Measurements from ENCODE around the gene TRIM15. TPM values are rescaled to one million over a fixed set of nuclear protein-coding genes. Genes with fewer than 3 reads are reported as not detected.

The TRIM15 gene
- total RNA-seq, 1 experiment from 2014 or later = 0.35 TPM

DNA sequence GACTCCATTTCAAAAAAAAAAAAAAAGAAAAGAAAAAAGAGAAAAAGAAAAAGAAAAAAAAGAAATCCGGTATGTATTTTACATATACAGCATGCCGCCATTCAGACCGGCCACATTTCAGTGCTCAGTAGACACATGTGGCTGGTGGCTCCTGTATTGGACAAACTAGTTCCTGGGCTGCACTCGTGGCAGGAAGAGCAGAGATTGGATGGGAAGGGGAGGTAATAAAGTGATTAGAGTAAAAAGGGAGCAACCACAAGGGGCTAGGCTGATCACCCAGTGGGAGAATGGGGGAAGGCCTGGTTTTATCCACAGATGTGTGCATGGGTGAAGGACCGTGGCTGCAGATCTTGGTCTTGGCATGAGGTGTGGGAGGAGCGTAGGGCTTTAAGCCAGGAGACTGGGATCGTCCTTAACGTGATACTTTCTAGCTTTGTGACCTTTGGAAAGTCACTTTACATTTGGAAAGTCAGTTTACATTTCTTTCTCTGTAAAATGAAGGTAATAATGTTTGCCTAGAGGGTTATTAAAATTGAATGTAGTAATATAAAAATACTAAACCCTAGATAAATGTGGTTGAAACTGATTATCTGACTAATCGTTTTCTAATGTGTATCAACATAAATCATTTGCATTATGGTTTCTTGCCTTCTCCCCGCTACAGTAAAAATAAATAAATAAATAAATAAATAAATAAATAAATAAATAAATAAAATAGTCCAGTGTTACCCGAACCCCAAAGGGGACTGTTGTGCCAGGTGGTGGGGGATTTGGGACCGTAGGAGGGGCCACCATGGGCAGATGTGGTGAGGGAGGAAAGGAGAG lies 869 bp upstream of the TRIM15 start:
- Mint-ChIP-seq H3K27me3 (ENCODE audit: low read depth) (peaks cover 42% of the 10 kb centered on the region), H3K4me1 (peaks cover 5% of the 10 kb centered on the region), H3K27ac (no peak overlapping the region), H3K36me3 (no peaks in the 10 kb centered on the region), H3K9me3 (no peaks in the 10 kb centered on the region; the same call in 1 of the 2 replicates), H3K4me3 (no peak overlapping the region)
- DNase-seq (ENCODE audit: low spot score) (no peak), ATAC-seq (no peak)
- ChIA-PET CTCF (interaction anchor here (2.1 kb wide), 1 partner anchor 59 kb away, joined by 5 read pairs; no protein-coding TSS in a partner anchor), POLR2A (no interaction called here)
- TF ChIP-seq ZNF232 (CRISPR knock-in tag; IDR thresholded peaks at IDR 0.05) (no peak), SP1 (CRISPR knock-in tag; conservative IDR thresholded peaks at IDR 0.05) (no peak), ZNF416 (CRISPR knock-in tag; IDR thresholded peaks at IDR 0.05) (no peak), JAZF1 (CRISPR knock-in tag; IDR thresholded peaks at IDR 0.05) (no peak), RELA (CRISPR knock-in tag; IDR thresholded peaks at IDR 0.05; ENCODE audit: borderline replicate concordance) (no peak), CREB1 (CRISPR knock-in tag; IDR thresholded peaks at IDR 0.05) (no peak), ZNF396 (CRISPR knock-in tag; IDR thresholded peaks at IDR 0.05; ENCODE audit: borderline replicate concordance) (no peak), SOX15 (CRISPR knock-in tag; IDR thresholded peaks at IDR 0.05) (no peak), PRRX2 (CRISPR knock-in tag; IDR thresholded peaks at IDR 0.05) (no peak), ELF4 (CRISPR knock-in tag; IDR thresholded peaks at IDR 0.05; ENCODE audit: low read depth) (no peak), HMGA2 (CRISPR knock-in tag; IDR thresholded peaks at IDR 0.05) (no peak)
- TF ChIP-seq, protein P1, sequence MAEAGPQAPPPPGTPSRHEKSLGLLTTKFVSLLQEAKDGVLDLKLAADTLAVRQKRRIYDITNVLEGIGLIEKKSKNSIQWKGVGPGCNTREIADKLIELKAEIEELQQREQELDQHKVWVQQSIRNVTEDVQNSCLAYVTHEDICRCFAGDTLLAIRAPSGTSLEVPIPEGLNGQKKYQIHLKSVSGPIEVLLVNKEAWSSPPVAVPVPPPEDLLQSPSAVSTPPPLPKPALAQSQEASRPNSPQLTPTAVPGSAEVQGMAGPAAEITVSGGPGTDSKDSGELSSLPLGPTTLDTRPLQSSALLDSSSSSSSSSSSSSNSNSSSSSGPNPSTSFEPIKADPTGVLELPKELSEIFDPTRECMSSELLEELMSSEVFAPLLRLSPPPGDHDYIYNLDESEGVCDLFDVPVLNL (CRISPR knock-in tag; IDR thresholded peaks at IDR 0.05; ENCODE audit: borderline replicate concordance, low read depth) = no peak
- TF ChIP-seq, protein P2, sequence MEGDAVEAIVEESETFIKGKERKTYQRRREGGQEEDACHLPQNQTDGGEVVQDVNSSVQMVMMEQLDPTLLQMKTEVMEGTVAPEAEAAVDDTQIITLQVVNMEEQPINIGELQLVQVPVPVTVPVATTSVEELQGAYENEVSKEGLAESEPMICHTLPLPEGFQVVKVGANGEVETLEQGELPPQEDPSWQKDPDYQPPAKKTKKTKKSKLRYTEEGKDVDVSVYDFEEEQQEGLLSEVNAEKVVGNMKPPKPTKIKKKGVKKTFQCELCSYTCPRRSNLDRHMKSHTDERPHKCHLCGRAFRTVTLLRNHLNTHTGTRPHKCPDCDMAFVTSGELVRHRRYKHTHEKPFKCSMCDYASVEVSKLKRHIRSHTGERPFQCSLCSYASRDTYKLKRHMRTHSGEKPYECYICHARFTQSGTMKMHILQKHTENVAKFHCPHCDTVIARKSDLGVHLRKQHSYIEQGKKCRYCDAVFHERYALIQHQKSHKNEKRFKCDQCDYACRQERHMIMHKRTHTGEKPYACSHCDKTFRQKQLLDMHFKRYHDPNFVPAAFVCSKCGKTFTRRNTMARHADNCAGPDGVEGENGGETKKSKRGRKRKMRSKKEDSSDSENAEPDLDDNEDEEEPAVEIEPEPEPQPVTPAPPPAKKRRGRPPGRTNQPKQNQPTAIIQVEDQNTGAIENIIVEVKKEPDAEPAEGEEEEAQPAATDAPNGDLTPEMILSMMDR (IDR thresholded peaks at IDR 0.05) = no peak
- TF ChIP-seq, protein P3, sequence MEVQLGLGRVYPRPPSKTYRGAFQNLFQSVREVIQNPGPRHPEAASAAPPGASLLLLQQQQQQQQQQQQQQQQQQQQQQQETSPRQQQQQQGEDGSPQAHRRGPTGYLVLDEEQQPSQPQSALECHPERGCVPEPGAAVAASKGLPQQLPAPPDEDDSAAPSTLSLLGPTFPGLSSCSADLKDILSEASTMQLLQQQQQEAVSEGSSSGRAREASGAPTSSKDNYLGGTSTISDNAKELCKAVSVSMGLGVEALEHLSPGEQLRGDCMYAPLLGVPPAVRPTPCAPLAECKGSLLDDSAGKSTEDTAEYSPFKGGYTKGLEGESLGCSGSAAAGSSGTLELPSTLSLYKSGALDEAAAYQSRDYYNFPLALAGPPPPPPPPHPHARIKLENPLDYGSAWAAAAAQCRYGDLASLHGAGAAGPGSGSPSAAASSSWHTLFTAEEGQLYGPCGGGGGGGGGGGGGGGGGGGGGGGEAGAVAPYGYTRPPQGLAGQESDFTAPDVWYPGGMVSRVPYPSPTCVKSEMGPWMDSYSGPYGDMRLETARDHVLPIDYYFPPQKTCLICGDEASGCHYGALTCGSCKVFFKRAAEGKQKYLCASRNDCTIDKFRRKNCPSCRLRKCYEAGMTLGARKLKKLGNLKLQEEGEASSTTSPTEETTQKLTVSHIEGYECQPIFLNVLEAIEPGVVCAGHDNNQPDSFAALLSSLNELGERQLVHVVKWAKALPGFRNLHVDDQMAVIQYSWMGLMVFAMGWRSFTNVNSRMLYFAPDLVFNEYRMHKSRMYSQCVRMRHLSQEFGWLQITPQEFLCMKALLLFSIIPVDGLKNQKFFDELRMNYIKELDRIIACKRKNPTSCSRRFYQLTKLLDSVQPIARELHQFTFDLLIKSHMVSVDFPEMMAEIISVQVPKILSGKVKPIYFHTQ (CRISPR knock-in tag; IDR thresholded peaks at IDR 0.05) = no peak

DNA sequence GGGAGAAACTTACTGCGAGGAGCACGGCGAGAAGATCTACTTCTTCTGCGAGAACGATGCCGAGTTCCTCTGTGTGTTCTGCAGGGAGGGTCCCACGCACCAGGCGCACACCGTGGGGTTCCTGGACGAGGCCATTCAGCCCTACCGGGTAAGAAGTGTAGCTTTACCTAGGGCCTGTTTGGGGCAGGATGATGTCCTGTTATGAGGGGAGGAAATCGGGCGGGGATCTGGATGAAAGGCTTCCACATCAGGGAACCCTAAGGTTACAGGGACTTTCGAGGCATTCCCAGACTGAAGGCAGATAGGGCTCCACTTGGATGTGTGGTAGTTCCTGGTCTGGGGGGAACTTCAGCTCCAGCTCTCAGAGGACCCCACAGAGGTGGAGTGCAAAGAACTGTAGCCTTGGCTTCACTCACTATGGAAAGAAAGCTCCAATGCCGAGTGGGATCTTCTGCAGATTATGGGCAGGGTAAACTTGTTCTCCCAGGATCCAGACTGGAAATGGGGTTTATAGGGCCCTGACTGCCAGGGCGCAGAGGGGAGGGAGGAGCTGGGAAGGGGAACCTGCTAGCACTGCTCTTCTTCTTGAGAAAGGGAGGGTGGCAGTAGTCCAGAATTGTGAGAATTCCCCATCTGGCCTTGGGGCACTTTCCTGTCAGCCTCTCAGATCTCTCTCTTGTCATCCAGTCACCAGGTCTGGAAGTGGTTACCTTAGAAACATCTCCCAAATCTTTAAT lies 740 bp downstream of the TRIM15 start:
- CTCF ChIA-PET = interaction anchor here (0.8 kb wide), 1 partner anchor 60 kb away, joined by 3 read pairs; no protein-coding TSS in a partner anchor
- peaks cover 42% of the 10 kb centered on the region for H3K27me3 Mint-ChIP-seq (ENCODE audit: low read depth)
- TF ChIP-seq GTF2I (CRISPR knock-in tag; conservative IDR thresholded peaks at IDR 0.05) (no peak), E2F5 (CRISPR knock-in tag; IDR thresholded peaks at IDR 0.05) (no peak), OVOL2 (CRISPR knock-in tag; IDR thresholded peaks at IDR 0.05; ENCODE audit: borderline replicate concordance) (no peak), ZNF416 (CRISPR knock-in tag; IDR thresholded peaks at IDR 0.05) (no peak), RORB (CRISPR knock-in tag; IDR thresholded peaks at IDR 0.05) (no peak), JUN (CRISPR knock-in tag; IDR thresholded peaks at IDR 0.05) (no peak), TCF7 (CRISPR knock-in tag; IDR thresholded peaks at IDR 0.05; ENCODE audit: low read depth) (no peak), CBFB (CRISPR knock-in tag; IDR thresholded peaks at IDR 0.05; ENCODE audit: low read depth) (no peak)
- TF ChIP-seq, protein P4, sequence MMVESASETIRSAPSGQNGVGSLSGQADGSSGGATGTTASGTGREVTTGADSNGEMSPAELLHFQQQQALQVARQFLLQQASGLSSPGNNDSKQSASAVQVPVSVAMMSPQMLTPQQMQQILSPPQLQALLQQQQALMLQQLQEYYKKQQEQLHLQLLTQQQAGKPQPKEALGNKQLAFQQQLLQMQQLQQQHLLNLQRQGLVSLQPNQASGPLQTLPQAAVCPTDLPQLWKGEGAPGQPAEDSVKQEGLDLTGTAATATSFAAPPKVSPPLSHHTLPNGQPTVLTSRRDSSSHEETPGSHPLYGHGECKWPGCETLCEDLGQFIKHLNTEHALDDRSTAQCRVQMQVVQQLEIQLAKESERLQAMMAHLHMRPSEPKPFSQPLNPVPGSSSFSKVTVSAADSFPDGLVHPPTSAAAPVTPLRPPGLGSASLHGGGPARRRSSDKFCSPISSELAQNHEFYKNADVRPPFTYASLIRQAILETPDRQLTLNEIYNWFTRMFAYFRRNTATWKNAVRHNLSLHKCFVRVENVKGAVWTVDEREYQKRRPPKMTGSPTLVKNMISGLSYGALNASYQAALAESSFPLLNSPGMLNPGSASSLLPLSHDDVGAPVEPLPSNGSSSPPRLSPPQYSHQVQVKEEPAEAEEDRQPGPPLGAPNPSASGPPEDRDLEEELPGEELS (CRISPR knock-in tag; IDR thresholded peaks at IDR 0.05) = no peak
- TF ChIP-seq, protein P5, sequence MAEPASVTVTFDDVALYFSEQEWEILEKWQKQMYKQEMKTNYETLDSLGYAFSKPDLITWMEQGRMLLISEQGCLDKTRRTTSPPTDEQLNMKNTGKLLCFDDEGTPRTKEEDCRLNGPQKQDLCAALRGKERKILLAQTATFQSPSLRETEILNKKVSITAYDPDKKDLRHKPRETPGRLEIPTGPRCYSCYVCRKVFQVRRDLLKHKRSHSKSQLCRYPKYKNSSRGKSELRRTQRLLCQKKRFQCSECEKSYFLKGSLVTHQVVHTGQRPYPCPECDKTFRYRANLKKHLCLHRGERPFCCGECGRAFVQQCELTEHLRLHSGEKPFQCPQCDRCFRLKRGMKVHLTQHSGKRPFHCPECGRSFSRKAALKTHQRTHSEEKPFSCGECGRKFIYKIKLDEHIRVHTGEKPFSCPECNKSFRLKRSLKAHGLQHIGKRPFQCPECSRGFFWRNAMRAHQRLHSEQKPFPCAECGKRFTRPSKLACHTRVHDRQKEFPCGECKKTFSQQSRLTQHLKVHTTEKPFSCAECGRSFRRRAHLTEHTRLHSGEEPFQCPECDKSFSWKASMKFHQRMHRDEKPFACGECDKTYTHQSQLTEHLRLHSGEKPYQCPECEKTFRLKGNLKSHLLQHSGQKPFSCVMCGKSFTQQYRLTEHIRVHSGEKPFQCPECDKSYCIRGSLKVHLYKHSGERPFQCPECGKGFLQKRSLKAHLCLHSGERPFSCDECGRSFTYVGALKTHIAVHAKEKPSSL (CRISPR knock-in tag; conservative IDR thresholded peaks at IDR 0.05) = no peak

More for the DNA sequence above, 740 bp downstream of the TRIM15 start:
- Mint-ChIP-seq H3K9me3 (no peaks in the 10 kb centered on the region; the same call in 1 of the 2 replicates), H3K27ac (no peak overlapping the region), H3K36me3 (no peaks in the 10 kb centered on the region), H3K4me3 (no peak overlapping the region), H3K4me1 (peaks cover 5% of the 10 kb centered on the region)
- no peak for ATAC-seq
- no peak for DNase-seq (ENCODE audit: low spot score)
- POLR2A ChIA-PET = interaction anchor here (0.5 kb wide), 1 partner anchor 49 kb away, joined by 3 read pairs; the partner anchor contains the start of gene TRIM26
